A673 (cell line): Measurements from ENCODE around the gene DOCK1. TPM values are rescaled to one million over a fixed set of nuclear protein-coding genes. Genes with fewer than 3 reads are reported as not detected.

Source experiments
- BruUV-seq: library from RNA; stranded (reverse); fragments of 400-500 nt; replicated peaks from 2 replicates; lab custom pipeline; 2021; lab: Mats Ljungman, UMichigan
- CTCF ChIA-PET: fragments of 300-600 bp; sonication (Branson Sonifier 250); formaldehyde crosslinking; loops from one replicate; lab custom pipeline; 2022; ENCODE audit warnings: antibody characterized with exemption; lab: Charles Lee
- POLR2A ChIA-PET: fragments of 300-600 bp; sonication (Branson Sonifier 250); formaldehyde crosslinking; loops from one replicate; lab custom pipeline; 2022; ENCODE audit warnings: antibody characterized with exemption; ENCODE audit not compliant: low non-redundant PET; lab: Charles Lee
- DNase-seq: peaks from one replicate; pipeline ENCODE4 v3.0.0-alpha.2; 2015; ENCODE audit warnings: low spot score
- H3K27ac ChIP-seq: fragments of 200-600 bp; sonication (generic); 2 replicates; pipeline ENCODE4 v1.5.1; 2016; ENCODE audit warnings: mixed run types, low read depth, mild to moderate bottlenecking, mixed read lengths, antibody characterized with exemption, low read length; ENCODE audit not compliant: poor library complexity, severe bottlenecking
- H3K27me3 ChIP-seq: fragments of 200-600 bp; sonication (generic); replicated peaks from 2 replicates; pipeline ENCODE4 v1.6.1; 2017; ENCODE audit warnings: mixed run types, low read depth, mild to moderate bottlenecking, mixed read lengths, antibody characterized with exemption, low read length; ENCODE audit not compliant: insufficient read depth, poor library complexity
- H3K36me3 ChIP-seq: fragments of 200-600 bp; sonication (generic); 2 replicates; pipeline ENCODE4 v1.6.1; 2016; ENCODE audit warnings: mixed run types, mild to moderate bottlenecking, mixed read lengths, antibody characterized with exemption, low read length; ENCODE audit not compliant: insufficient read depth, poor library complexity, severe bottlenecking
- H3K4me1 ChIP-seq: fragments of 200-600 bp; sonication (generic); 2 replicates; pipeline ENCODE4 v1.6.1; 2017; ENCODE audit warnings: mixed run types, mild to moderate bottlenecking, mixed read lengths, antibody characterized with exemption, low read length; ENCODE audit not compliant: insufficient read depth, poor library complexity, severe bottlenecking
- H3K4me3 ChIP-seq: fragments of 200-600 bp; sonication (generic); 2 replicates; pipeline ENCODE4 v1.5.1; 2016; ENCODE audit warnings: low read depth, mixed run types, mild to moderate bottlenecking, mixed read lengths, low read length; ENCODE audit not compliant: poor library complexity, severe bottlenecking
- H3K9me3 ChIP-seq: fragments of 200-600 bp; sonication (generic); 2 replicates; pipeline ENCODE4 v1.6.1; 2016; ENCODE audit warnings: mixed run types, low read depth, mild to moderate bottlenecking, mixed read lengths, antibody characterized with exemption, low read length; ENCODE audit not compliant: poor library complexity, severe bottlenecking
- EZH2 ChIP-seq: fragments of 200-600 bp; sonication (generic); IDR thresholded peaks from 2 replicates; pipeline ENCODE4 v1.6.1; 2017; ENCODE audit warnings: borderline replicate concordance, low read depth, mild to moderate bottlenecking, mixed read lengths, antibody characterized with exemption, low read length; ENCODE audit not compliant: poor library complexity, severe bottlenecking
- intact Hi-C: fragments of 100-400 bp; cut with micrococcal nuclease; formaldehyde crosslinking; loops from one replicate; pipeline ENCODE4 v1.10.0; 2022; ENCODE audit not compliant: unreplicated experiment
- total RNA-seq: library from RNA; stranded (reverse); gene quantifications from 2 replicates; pipeline ENCODE4 v1.2.3, GENCODE V29; 2021
- TF ChIP-seq, protein P1 (sequence below): fragments of 300-800, 200-600 bp; sonication (generic); conservative IDR thresholded peaks from 2 replicates; pipeline ENCODE4 v1.5.1; 2017; ENCODE audit warnings: low read depth, mild to moderate bottlenecking, antibody characterized with exemption, low read length, moderate library complexity, mixed read lengths

The DOCK1 gene
- total RNA-seq, 1 experiment from 2014 or later, result 30.7 TPM

DNA sequence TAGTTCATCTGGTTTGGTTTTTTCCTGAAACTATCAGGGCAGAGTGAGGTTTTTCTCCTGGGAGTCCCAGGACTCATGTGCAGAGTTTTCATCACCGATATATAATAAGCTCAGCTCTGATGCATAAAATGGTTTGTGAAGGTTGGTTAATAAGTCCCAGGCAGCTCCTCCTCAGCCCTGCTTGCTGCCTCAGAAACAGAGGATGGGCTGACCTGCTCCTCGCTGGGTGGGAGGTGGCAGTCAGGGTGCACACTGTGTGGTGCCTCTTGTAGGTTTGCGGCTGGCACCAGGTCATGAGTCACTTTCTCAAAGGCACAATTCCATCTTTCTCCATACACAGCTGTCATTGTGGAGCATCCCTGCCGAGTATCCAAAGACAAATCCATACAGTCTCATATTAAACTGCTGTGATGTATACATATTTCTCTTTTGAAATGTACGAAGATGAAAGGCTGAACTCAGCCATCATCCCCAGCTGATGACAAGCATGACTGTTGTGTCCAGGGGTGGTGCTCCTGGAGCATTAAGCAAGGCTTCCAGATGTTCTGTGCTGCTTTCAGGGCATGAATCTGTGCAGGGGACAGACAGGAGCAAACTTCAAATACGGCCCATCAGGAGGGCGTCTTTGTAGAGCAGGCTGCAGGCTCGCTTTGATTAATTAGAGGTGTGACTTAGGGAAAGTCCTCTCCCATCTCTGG is 518.1 kb downstream of the DOCK1 start:
- BruUV-seq, result no TSS peak
- Histone ChIP-seq H3K36me3 (no peaks in the 10 kb centered on the region), H3K4me1 (no peaks in the 10 kb centered on the region), H3K4me3 (no peak overlapping the region), H3K27ac (no peak overlapping the region), H3K27me3 (no peaks in the 10 kb centered on the region), H3K9me3 (no peaks in the 10 kb centered on the region)
- intact Hi-C loops, result no loop called here
- ChIA-PET POLR2A (no interaction called here), CTCF (no interaction called here)
- no peak for DNase-seq
- TF ChIP-seq EZH2, result no peak
- TF ChIP-seq, protein P1, sequence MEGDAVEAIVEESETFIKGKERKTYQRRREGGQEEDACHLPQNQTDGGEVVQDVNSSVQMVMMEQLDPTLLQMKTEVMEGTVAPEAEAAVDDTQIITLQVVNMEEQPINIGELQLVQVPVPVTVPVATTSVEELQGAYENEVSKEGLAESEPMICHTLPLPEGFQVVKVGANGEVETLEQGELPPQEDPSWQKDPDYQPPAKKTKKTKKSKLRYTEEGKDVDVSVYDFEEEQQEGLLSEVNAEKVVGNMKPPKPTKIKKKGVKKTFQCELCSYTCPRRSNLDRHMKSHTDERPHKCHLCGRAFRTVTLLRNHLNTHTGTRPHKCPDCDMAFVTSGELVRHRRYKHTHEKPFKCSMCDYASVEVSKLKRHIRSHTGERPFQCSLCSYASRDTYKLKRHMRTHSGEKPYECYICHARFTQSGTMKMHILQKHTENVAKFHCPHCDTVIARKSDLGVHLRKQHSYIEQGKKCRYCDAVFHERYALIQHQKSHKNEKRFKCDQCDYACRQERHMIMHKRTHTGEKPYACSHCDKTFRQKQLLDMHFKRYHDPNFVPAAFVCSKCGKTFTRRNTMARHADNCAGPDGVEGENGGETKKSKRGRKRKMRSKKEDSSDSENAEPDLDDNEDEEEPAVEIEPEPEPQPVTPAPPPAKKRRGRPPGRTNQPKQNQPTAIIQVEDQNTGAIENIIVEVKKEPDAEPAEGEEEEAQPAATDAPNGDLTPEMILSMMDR, result no peak

DNA sequence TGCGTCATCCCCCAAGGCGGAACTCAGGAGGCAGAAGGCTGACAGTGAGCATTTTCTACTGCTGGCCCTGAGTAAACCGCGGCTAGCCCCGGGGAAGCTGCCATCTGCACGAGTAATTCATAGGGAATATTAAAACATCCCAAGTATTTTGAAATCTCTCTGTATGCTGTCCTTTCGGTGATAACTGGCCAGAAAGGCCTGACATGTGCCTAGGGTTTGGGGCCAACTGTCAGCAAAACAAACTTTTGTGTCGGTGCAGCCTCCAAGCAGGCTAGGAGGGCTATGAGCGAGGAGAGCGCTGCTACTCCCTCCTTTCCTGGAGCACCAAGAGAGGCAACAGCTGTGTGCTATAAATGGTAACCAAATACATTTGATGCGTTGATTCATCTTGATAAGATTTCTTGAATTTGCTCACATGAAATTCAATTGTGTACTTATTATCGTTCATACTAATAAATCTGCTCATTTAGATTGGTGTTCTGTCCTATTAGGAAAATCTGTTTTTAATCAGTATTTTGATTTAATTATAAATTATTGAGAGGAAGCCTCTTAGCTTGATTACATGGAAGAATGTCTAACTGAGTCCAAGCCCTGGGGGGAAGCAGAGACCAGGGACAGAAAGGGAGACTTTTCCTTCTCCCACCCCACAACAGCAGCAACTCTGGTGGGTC is 519.5 kb downstream of the DOCK1 start:
- ChIA-PET CTCF (interaction anchor here (0.6 kb wide), 1 partner anchor 16 kb away, joined by 3 read pairs; no protein-coding TSS in a partner anchor), POLR2A (no interaction called here)
- intact Hi-C loops, result no loop called here
- no TSS peak for BruUV-seq
- Histone ChIP-seq H3K36me3 (no peaks in the 10 kb centered on the region), H3K4me3 (no peak overlapping the region), H3K27ac (no peak overlapping the region), H3K9me3 (no peaks in the 10 kb centered on the region), H3K27me3 (no peaks in the 10 kb centered on the region), H3K4me1 (no peaks in the 10 kb centered on the region)
- no peak for TF ChIP-seq EZH2
- TF ChIP-seq, protein P1, result no peak
- no peak for DNase-seq

- H3K4me3 ChIP-seq, result no peak overlapping the region
Observed at GRCh38 chr10:127426746-127427145, 521.5 kb downstream of the DOCK1 start.

More at GRCh38 chr10:127426746-127427145, 521.5 kb downstream of the DOCK1 start:
- TF ChIP-seq EZH2, result no peak
- TF ChIP-seq, protein P1, result no peak
- Histone ChIP-seq H3K36me3 (no peaks in the 10 kb centered on the region), H3K27ac (no peak overlapping the region), H3K4me1 (no peaks in the 10 kb centered on the region), H3K9me3 (no peaks in the 10 kb centered on the region), H3K27me3 (no peaks in the 10 kb centered on the region)
- POLR2A ChIA-PET, result no interaction called here
- no TSS peak for BruUV-seq
- no peak for DNase-seq
- intact Hi-C loops, result no loop called here
- CTCF ChIA-PET, result no interaction called here
